ENCODE results near the gene ZNF680.

DNA sequence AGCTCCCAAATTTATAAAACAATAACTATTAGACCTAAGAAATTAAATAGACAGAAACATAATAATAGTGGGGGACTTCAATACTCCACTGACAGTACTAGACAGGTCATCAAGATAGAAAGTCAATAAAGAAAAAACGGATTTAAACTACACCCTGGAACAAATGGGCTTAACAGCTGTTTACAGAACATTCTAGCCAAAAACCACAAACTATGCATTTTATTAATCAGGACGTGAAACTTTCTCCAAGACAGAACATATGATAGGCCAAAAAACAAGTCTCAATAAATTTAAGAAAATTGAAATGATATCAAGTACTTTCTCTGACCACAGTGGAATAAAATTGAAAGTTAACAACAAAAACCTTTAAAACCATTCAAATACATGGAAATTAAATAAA lies 46.4 kb downstream of the ZNF680 start:
- no peak for TF ChIP-seq POLR2A (IDR thresholded peaks at IDR 0.05)
- TF ChIP-seq, protein P1, sequence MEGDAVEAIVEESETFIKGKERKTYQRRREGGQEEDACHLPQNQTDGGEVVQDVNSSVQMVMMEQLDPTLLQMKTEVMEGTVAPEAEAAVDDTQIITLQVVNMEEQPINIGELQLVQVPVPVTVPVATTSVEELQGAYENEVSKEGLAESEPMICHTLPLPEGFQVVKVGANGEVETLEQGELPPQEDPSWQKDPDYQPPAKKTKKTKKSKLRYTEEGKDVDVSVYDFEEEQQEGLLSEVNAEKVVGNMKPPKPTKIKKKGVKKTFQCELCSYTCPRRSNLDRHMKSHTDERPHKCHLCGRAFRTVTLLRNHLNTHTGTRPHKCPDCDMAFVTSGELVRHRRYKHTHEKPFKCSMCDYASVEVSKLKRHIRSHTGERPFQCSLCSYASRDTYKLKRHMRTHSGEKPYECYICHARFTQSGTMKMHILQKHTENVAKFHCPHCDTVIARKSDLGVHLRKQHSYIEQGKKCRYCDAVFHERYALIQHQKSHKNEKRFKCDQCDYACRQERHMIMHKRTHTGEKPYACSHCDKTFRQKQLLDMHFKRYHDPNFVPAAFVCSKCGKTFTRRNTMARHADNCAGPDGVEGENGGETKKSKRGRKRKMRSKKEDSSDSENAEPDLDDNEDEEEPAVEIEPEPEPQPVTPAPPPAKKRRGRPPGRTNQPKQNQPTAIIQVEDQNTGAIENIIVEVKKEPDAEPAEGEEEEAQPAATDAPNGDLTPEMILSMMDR (IDR thresholded peaks at IDR 0.05), result no peak

Data from adrenal gland (tissue), 5 donors.